GM12873 (cell line): ENCODE results near the gene RPS14.

ENCODE experiments used
- CTCF ChIP-seq: IDR thresholded peaks from 2 replicates; pipeline ENCODE4 v1.5.1; 2012; ENCODE audit warnings: low read depth, mild to moderate bottlenecking, moderate library complexity, low read length, control low read depth; ENCODE audit not compliant: insufficient read depth; ENCODE audit errors: missing control alignments

The RPS14 gene

GRCh38 chr5:150431574-150431973 lies 18.0 kb downstream of the RPS14 start:
- no peak for TF ChIP-seq CTCF

- no peak for TF ChIP-seq CTCF
Observed at GRCh38 chr5:150431048-150431447, 18.5 kb downstream of the RPS14 start.

GRCh38 chr5:150429410-150429873 lies 20.1 kb downstream of the RPS14 start:
- TF ChIP-seq CTCF, result no peak

GRCh38 chr5:150428978-150429377 lies 20.6 kb downstream of the RPS14 start:
- TF ChIP-seq CTCF, result no peak

- TF ChIP-seq CTCF, result no peak
Observed at GRCh38 chr5:150428106-150428876, 21.2 kb downstream of the RPS14 start.

GRCh38 chr5:150422758-150423157 lies 26.8 kb downstream of the RPS14 start:
- TF ChIP-seq CTCF, result no peak

- TF ChIP-seq CTCF, result no peak
Observed at GRCh38 chr5:150422075-150422474, 27.5 kb downstream of the RPS14 start.
